ENCODE results near the gene CA4. TPM values are rescaled to one million over a fixed set of nuclear protein-coding genes. Genes with fewer than 3 reads are reported as not detected.
"Not testable (repeated sequence)": the region's sequence is repeated elsewhere in the genome, so short reads cannot be mapped to it uniquely, and the experiment has no call there.

The CA4 gene
- polyA plus RNA-seq = 1.2 TPM
- long read RNA-seq, donor 1, partial matches to known transcripts = 17 of 20 reads
- long read RNA-seq, donor 1, other reads (novel, unspliced or antisense) = 0 of 20 reads
- long read RNA-seq, donor 2, partial matches to known transcripts = 0 of 1 reads
- long read RNA-seq, donor 2, other reads (novel, unspliced or antisense) = 0 of 1 reads
- long read RNA-seq, donor 3 = 0 reads
- long read RNA-seq, donor 4 = 0 reads
- long read RNA-seq, donor 5, partial matches to known transcripts = 6 of 6 reads
- long read RNA-seq, donor 5, other reads (novel, unspliced or antisense) = 0 of 6 reads
- long read RNA-seq, donor 6, partial matches to known transcripts = 31 of 31 reads
- long read RNA-seq, donor 6, other reads (novel, unspliced or antisense) = 0 of 31 reads
- long read RNA-seq, donor 7, transcript CA4-201 (8 exons, 1,154 nt) = major isoform, 6 of 6 reads
- long read RNA-seq, donor 7, partial matches to known transcripts = 0 of 6 reads
- long read RNA-seq, donor 7, other reads (novel, unspliced or antisense) = 0 of 6 reads
- long read RNA-seq, donor 8, partial matches to known transcripts = 0 of 2 reads
- long read RNA-seq, donor 8, other reads (novel, unspliced or antisense) = 0 of 2 reads
- long read RNA-seq, donor 9 = 0 reads
- long read RNA-seq, donor 10 = 0 reads
- long read RNA-seq, donor 11 = 0 reads

- Histone ChIP-seq H3K9me3 (ENCODE audit: control insufficient read depth, low read depth, low read length) (no peaks in the 10 kb centered on the region), H3K36me3 (ENCODE audit: control insufficient read depth, insufficient read depth, low read length) (no peaks in the 10 kb centered on the region), H3K27me3 (ENCODE audit: control insufficient read depth, insufficient read depth, low read length) (peaks cover 79% of the 10 kb centered on the region), H3K4me1 (ENCODE audit: control insufficient read depth, insufficient read depth, low read length) (peaks cover 37% of the 10 kb centered on the region), H3K4me3 (ENCODE audit: low read length) (no peak within 1 kb of the TSS), H3K27ac (ENCODE audit: low read length) (no peak within 1 kb of the TSS)
- no peak for DNase-seq
- no CpG with 5 or more reads among the region's 81 CpGs for WGBS (ENCODE audit: insufficient coverage, low lambda C conversion rate)
Measured at GRCh38 chr17:60149691-60150582, at the start of gene CA4. TSS of gene CA4 (plus strand) at chr17:60149973. CDS start at chr17:60150035, 62 bp downstream.

GRCh38 chr17:60100577-60100976, 49.2 kb upstream of the CA4 start:
- H3K36me3 ChIP-seq (ENCODE audit: control insufficient read depth, insufficient read depth, low read length); H3K9me3 ChIP-seq (ENCODE audit: control insufficient read depth, low read depth, low read length); DNase-seq; H3K27me3 ChIP-seq (ENCODE audit: control insufficient read depth, insufficient read depth, low read length); H3K27ac ChIP-seq (ENCODE audit: low read length); H3K4me3 ChIP-seq (ENCODE audit: low read length); H3K4me1 ChIP-seq (ENCODE audit: control insufficient read depth, insufficient read depth, low read length): not testable (repeated sequence)
- no CpG with 5 or more reads among the region's 2 CpGs for WGBS (ENCODE audit: insufficient coverage, low lambda C conversion rate)

- 69% methylated on average over 4 of the region's 11 CpGs for WGBS (ENCODE audit: insufficient coverage, low lambda C conversion rate)
- H3K36me3 ChIP-seq (ENCODE audit: control insufficient read depth, insufficient read depth, low read length); DNase-seq; H3K27ac ChIP-seq (ENCODE audit: low read length); H3K27me3 ChIP-seq (ENCODE audit: control insufficient read depth, insufficient read depth, low read length); H3K9me3 ChIP-seq (ENCODE audit: control insufficient read depth, low read depth, low read length); H3K4me1 ChIP-seq (ENCODE audit: control insufficient read depth, insufficient read depth, low read length); H3K4me3 ChIP-seq (ENCODE audit: low read length): not testable (repeated sequence)
Measured at GRCh38 chr17:60102015-60102631, 47.6 kb upstream of the CA4 start.

GRCh38 chr17:60102632-60103096, 47.1 kb upstream of the CA4 start:
- Histone ChIP-seq H3K36me3 (ENCODE audit: control insufficient read depth, insufficient read depth, low read length) (no peaks in the 10 kb centered on the region), H3K27ac (ENCODE audit: low read length) (no peak overlapping the region), H3K4me1 (ENCODE audit: control insufficient read depth, insufficient read depth, low read length) (no peaks in the 10 kb centered on the region), H3K4me3 (ENCODE audit: low read length) (no peak overlapping the region), H3K9me3 (ENCODE audit: control insufficient read depth, low read depth, low read length) (no peaks in the 10 kb centered on the region), H3K27me3 (ENCODE audit: control insufficient read depth, insufficient read depth, low read length) (no peaks in the 10 kb centered on the region)
- no CpG with 5 or more reads among the region's 20 CpGs for WGBS (ENCODE audit: insufficient coverage, low lambda C conversion rate)
- DNase-seq = peak; percentile 22 to 47

- DNase-seq = no peak
- Histone ChIP-seq H3K27me3 (ENCODE audit: control insufficient read depth, insufficient read depth, low read length) (no peaks in the 10 kb centered on the region), H3K4me3 (ENCODE audit: low read length) (no peak overlapping the region), H3K27ac (ENCODE audit: low read length) (no peak overlapping the region), H3K9me3 (ENCODE audit: control insufficient read depth, low read depth, low read length) (no peaks in the 10 kb centered on the region), H3K4me1 (ENCODE audit: control insufficient read depth, insufficient read depth, low read length) (no peaks in the 10 kb centered on the region), H3K36me3 (ENCODE audit: control insufficient read depth, insufficient read depth, low read length) (no peaks in the 10 kb centered on the region)
- WGBS (ENCODE audit: insufficient coverage, low lambda C conversion rate) = no CpG with 5 or more reads among the region's 4 CpGs
Measured at GRCh38 chr17:60103957-60104356, 45.8 kb upstream of the CA4 start.

- no peak for DNase-seq
- no peaks in the 10 kb centered on the region for H3K9me3 ChIP-seq (ENCODE audit: control insufficient read depth, low read depth, low read length)
- WGBS (ENCODE audit: insufficient coverage, low lambda C conversion rate) = no CpG with 5 or more reads among the region's 5 CpGs
- peaks cover 2% of the 10 kb centered on the region for H3K27me3 ChIP-seq (ENCODE audit: control insufficient read depth, insufficient read depth, low read length)
- no peaks in the 10 kb centered on the region for H3K4me1 ChIP-seq (ENCODE audit: control insufficient read depth, insufficient read depth, low read length)
- no peaks in the 10 kb centered on the region for H3K36me3 ChIP-seq (ENCODE audit: control insufficient read depth, insufficient read depth, low read length)
- no peak overlapping the region for H3K27ac ChIP-seq (ENCODE audit: low read length)
- no peak overlapping the region for H3K4me3 ChIP-seq (ENCODE audit: low read length)
Measured at GRCh38 chr17:60106340-60107059, 43.3 kb upstream of the CA4 start.

- no peak overlapping the region for H3K4me3 ChIP-seq (ENCODE audit: low read length)
- H3K4me1 ChIP-seq (ENCODE audit: control insufficient read depth, insufficient read depth, low read length) = no peaks in the 10 kb centered on the region
- whole genome bisulfite sequencing (ENCODE audit: insufficient coverage, low lambda C conversion rate) = no CpG with 5 or more reads among the region's 10 CpGs
- no peaks in the 10 kb centered on the region for H3K9me3 ChIP-seq (ENCODE audit: control insufficient read depth, low read depth, low read length)
- no peak overlapping the region for H3K27ac ChIP-seq (ENCODE audit: low read length)
- H3K27me3 ChIP-seq (ENCODE audit: control insufficient read depth, insufficient read depth, low read length) = peaks cover 2% of the 10 kb centered on the region
- H3K36me3 ChIP-seq (ENCODE audit: control insufficient read depth, insufficient read depth, low read length) = no peaks in the 10 kb centered on the region
- DNase-seq = no peak
Measured at GRCh38 chr17:60107526-60108257, 42.1 kb upstream of the CA4 start.

GRCh38 chr17:60108309-60108708, 41.5 kb upstream of the CA4 start:
- 33% methylated on average over 1 of the region's 1 CpG for WGBS (ENCODE audit: insufficient coverage, low lambda C conversion rate)
- H3K27me3 ChIP-seq (ENCODE audit: control insufficient read depth, insufficient read depth, low read length); DNase-seq; H3K27ac ChIP-seq (ENCODE audit: low read length); H3K9me3 ChIP-seq (ENCODE audit: control insufficient read depth, low read depth, low read length); H3K4me3 ChIP-seq (ENCODE audit: low read length); H3K4me1 ChIP-seq (ENCODE audit: control insufficient read depth, insufficient read depth, low read length); H3K36me3 ChIP-seq (ENCODE audit: control insufficient read depth, insufficient read depth, low read length): not testable (repeated sequence)

- no peaks in the 10 kb centered on the region for H3K9me3 ChIP-seq (ENCODE audit: control insufficient read depth, low read depth, low read length)
- no peaks in the 10 kb centered on the region for H3K36me3 ChIP-seq (ENCODE audit: control insufficient read depth, insufficient read depth, low read length)
- H3K27ac ChIP-seq (ENCODE audit: low read length) = no peak overlapping the region
Measured at GRCh38 chr17:60108712-60109111, 41.1 kb upstream of the CA4 start.

More at GRCh38 chr17:60108712-60109111, 41.1 kb upstream of the CA4 start:
- no peaks in the 10 kb centered on the region for H3K4me1 ChIP-seq (ENCODE audit: control insufficient read depth, insufficient read depth, low read length)
- no peak for DNase-seq
- no peak overlapping the region for H3K4me3 ChIP-seq (ENCODE audit: low read length)
- H3K27me3 ChIP-seq (ENCODE audit: control insufficient read depth, insufficient read depth, low read length) = peaks cover 2% of the 10 kb centered on the region
- 91% methylated on average over 1 of the region's 4 CpGs for WGBS (ENCODE audit: insufficient coverage, low lambda C conversion rate)
